WTC11 (cell line): ENCODE measurements around the gene SNX19.

ENCODE experiments used
- ATF3 ChIP-seq: sonication (generic); formaldehyde crosslinking; conservative IDR thresholded peaks from 2 replicates; pipeline ENCODE4 v1.8.1; 2022; ENCODE audit warnings: mild to moderate bottlenecking, missing genetic modification reagents
- CREM ChIP-seq: sonication (generic); formaldehyde crosslinking; IDR thresholded peaks from 2 replicates; pipeline ENCODE4 v1.8.1; 2022; ENCODE audit warnings: mild to moderate bottlenecking, missing genetic modification reagents, moderate library complexity
- CTCF ChIP-seq: fragments of 200-600 bp; IDR thresholded peaks from 2 replicates; pipeline ENCODE4 v1.8.0; 2022; ENCODE audit warnings: antibody characterized with exemption
- E2F4 ChIP-seq: sonication (generic); formaldehyde crosslinking; IDR thresholded peaks from 2 replicates; pipeline ENCODE4 v1.8.1; 2022; ENCODE audit warnings: low read depth, mild to moderate bottlenecking, moderate library complexity, missing genetic modification reagents, borderline replicate concordance
- ESRRA ChIP-seq: sonication (generic); formaldehyde crosslinking; IDR thresholded peaks from 2 replicates; pipeline ENCODE4 v1.8.1; 2022; ENCODE audit warnings: mild to moderate bottlenecking, missing genetic modification reagents, borderline replicate concordance
- ETV6 ChIP-seq: sonication (generic); formaldehyde crosslinking; IDR thresholded peaks from 2 replicates; pipeline ENCODE4 v1.8.1; 2022; ENCODE audit warnings: mild to moderate bottlenecking, missing genetic modification reagents
- FOXP4 ChIP-seq: sonication (generic); formaldehyde crosslinking; IDR thresholded peaks from 2 replicates; pipeline ENCODE4 v1.8.0; 2022; ENCODE audit warnings: mild to moderate bottlenecking, missing genetic modification reagents
- MXD4 ChIP-seq: fragments of 250-450 bp; sonication (Bioruptor Pico); IDR thresholded peaks from 2 replicates; pipeline ENCODE4 v1.8.0; 2021; ENCODE audit warnings: mild to moderate bottlenecking, moderate library complexity, borderline replicate concordance
- SMAD4 ChIP-seq: sonication (generic); formaldehyde crosslinking; IDR thresholded peaks from 2 replicates; pipeline ENCODE4 v1.8.0; 2022; ENCODE audit warnings: mild to moderate bottlenecking, missing genetic modification reagents
- TEAD1 ChIP-seq: sonication (generic); formaldehyde crosslinking; IDR thresholded peaks from 2 replicates; pipeline ENCODE4 v1.8.0; 2022; ENCODE audit warnings: mild to moderate bottlenecking, missing genetic modification reagents
- USF2 ChIP-seq: sonication (generic); formaldehyde crosslinking; IDR thresholded peaks from 2 replicates; pipeline ENCODE4 v1.8.1; 2023; ENCODE audit warnings: mild to moderate bottlenecking, missing genetic modification reagents, moderate library complexity
- ZNF263 ChIP-seq: sonication (generic); formaldehyde crosslinking; IDR thresholded peaks from 2 replicates; pipeline ENCODE4 v1.8.1; 2022; ENCODE audit warnings: low read depth, mild to moderate bottlenecking, moderate library complexity, missing genetic modification reagents

- TF ChIP-seq TEAD1 = no peak
- TF ChIP-seq CTCF = no peak
- TF ChIP-seq ETV6 (CRISPR knock-in tag) = no peak
- no peak for TF ChIP-seq MXD4 (CRISPR knock-in tag)
- no peak for TF ChIP-seq CREM (CRISPR knock-in tag)
- no peak for TF ChIP-seq SMAD4 (CRISPR knock-in tag)
- TF ChIP-seq ATF3 (CRISPR knock-in tag) = no peak
- no peak for TF ChIP-seq ESRRA (CRISPR knock-in tag)
- no peak for TF ChIP-seq FOXP4 (CRISPR knock-in tag)
- no peak for TF ChIP-seq E2F4
- TF ChIP-seq USF2 (CRISPR knock-in tag) = no peak
- TF ChIP-seq ZNF263 = no peak
These were observed 41.9 kb downstream of the SNX19 start for GRCh38 chr11:130874396-130874795.
